Heart left ventricle (tissue), 13 donors: ENCODE results near the gene RHCG.

Experiments
- POLR2A ChIP-seq, 2 donors: fragments of 450-650 bp; IDR thresholded peaks; one replicate each; pipeline ENCODE4 v1.6.1; 2017; ENCODE audit warnings: antibody characterized with exemption in 2 of 2, mild to moderate bottlenecking in 2 of 2, moderate library complexity in 2 of 2
- TF ChIP-seq, protein P1 (sequence below), 12 donors: fragments of 200-600 bp; sonication (generic) in 4 of 12; IDR thresholded peaks; one replicate each; pipeline versions ENCODE4 v1.5.0 to v1.8.0; 2018 to 2022; ENCODE audit warnings: antibody characterized with exemption in 12 of 12, mild to moderate bottlenecking in 5 of 12
- donor health status: ischemic (EF 13 %, LVEDD 7.1; RV severe dilation, severe dysfunction).
- donor health status: DM: no; HTN: yes; CAD: no.
- donor health status: DM: no; HTN: no; CAD: no.
- donor health status: ischemic (EF 25% LVEDD 6.9; RV normal size, moderate dysfunction).
- donor health status: ischemic (EF 25% LVEDD 5.7; RV mildly dilated, moderate dysfunction).
- donor health status: ischemic (EF 35%, LVEDD 5.7; RV mildly dilated, moderate dysfunction).
- donor health status: nonischemic (EF 11% LVEDD 7.7; RV severe dilation, severe dysfunction).
- donor health status: DM: yes; HTN: yes; CAD: no.
- donor health status: PGD.
- donor health status: ischemic (EF 29% LVEDD 5.4; RV normal size, mild dysfunction).
- donor health status: nonischemic (EF 23%, LVEDD 6.1; RV moderate dilation, normal function).

DNA sequence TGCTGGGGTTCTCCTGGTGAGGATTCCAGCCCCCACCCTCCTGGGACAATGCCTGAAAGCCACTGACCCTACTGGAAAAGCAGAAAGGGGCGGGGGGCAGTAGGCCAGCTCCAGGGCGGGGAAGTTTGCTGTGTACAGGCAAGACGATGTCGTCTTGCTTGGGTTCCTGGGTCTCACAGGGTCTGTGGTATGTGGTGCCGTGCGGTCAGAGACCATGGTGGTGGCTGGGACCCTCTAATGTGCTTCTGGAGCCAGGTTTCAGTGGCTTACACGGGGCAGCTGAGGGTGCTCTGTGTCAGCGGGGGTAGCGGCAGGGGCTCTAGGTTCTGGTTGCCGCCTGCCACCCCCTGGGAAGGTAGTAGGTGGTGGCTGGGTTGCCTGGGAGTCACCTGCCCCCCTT, 54.2 kb downstream of the RHCG start:
- TF ChIP-seq, protein P1, sequence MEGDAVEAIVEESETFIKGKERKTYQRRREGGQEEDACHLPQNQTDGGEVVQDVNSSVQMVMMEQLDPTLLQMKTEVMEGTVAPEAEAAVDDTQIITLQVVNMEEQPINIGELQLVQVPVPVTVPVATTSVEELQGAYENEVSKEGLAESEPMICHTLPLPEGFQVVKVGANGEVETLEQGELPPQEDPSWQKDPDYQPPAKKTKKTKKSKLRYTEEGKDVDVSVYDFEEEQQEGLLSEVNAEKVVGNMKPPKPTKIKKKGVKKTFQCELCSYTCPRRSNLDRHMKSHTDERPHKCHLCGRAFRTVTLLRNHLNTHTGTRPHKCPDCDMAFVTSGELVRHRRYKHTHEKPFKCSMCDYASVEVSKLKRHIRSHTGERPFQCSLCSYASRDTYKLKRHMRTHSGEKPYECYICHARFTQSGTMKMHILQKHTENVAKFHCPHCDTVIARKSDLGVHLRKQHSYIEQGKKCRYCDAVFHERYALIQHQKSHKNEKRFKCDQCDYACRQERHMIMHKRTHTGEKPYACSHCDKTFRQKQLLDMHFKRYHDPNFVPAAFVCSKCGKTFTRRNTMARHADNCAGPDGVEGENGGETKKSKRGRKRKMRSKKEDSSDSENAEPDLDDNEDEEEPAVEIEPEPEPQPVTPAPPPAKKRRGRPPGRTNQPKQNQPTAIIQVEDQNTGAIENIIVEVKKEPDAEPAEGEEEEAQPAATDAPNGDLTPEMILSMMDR (IDR thresholded peaks at IDR 0.05), result no peak
- no peak for TF ChIP-seq POLR2A (IDR thresholded peaks at IDR 0.05)
